H1 (cell line): ENCODE results near the gene FGGY. TPM values are rescaled to one million over a fixed set of nuclear protein-coding genes. Genes with fewer than 3 reads are reported as not detected.

Experiments
- CTCF ChIA-PET: fragments of 300-600 bp; sonication (Branson Sonifier 250); formaldehyde crosslinking; loops from one replicate; lab custom pipeline; 2021; ENCODE audit not compliant: partially characterized antibody; lab: Charles Lee
- POLR2A ChIA-PET: fragments of 300-600 bp; sonication (Branson Sonifier 250); formaldehyde crosslinking; loops from one replicate; lab custom pipeline; 2021; ENCODE audit warnings: inconsistent platforms; ENCODE audit not compliant: partially characterized antibody; lab: Charles Lee
- DNase-seq, 2 experiments: peaks; one replicate each; pipeline versions ENCODE4 v3.0.0 to v3.0.0-alpha.2; 2010 to 2022; ENCODE audit warnings: low spot score in 2 of 2, low read depth in 1 of 2, mixed read lengths in 1 of 2
- FAIRE-seq: peaks from 2 replicates; lab custom pipeline; 2011; peaks lifted over from hg19 to GRCh38; lab: Jason Lieb, UNC
- H2AFZ ChIP-seq: 2 replicates; pipeline ENCODE4 v1.8.1; 2012; ENCODE audit warnings: low read length, inconsistent platforms
- H2AK5ac ChIP-seq: 2 replicates; pipeline ENCODE4 v1.6.1; 2013; ENCODE audit warnings: low read depth, low read length
- H2BK120ac ChIP-seq: replicated peaks from 2 replicates; pipeline ENCODE3; 2013; ENCODE audit warnings: low read depth, low read length, inconsistent platforms
- H2BK12ac ChIP-seq: 2 replicates; pipeline ENCODE4 v1.6.1; 2013; ENCODE audit warnings: low read depth, low read length
- H2BK15ac ChIP-seq: 2 replicates; pipeline ENCODE4 v1.6.1; 2013; ENCODE audit warnings: low read length
- H2BK20ac ChIP-seq: 2 replicates; pipeline ENCODE4 v1.6.1; 2013; ENCODE audit warnings: low read length
- H2BK5ac ChIP-seq: 2 replicates; pipeline ENCODE4 v1.6.1; 2013; ENCODE audit warnings: low read depth, low read length
- H3K14ac ChIP-seq: 2 replicates; pipeline ENCODE4 v1.6.1; 2013; ENCODE audit warnings: inconsistent platforms; ENCODE audit not compliant: insufficient read length
- H3K18ac ChIP-seq: 2 replicates; pipeline ENCODE4 v1.6.1; 2013; ENCODE audit warnings: low read length; ENCODE audit errors: extremely low read depth
- H3K23ac ChIP-seq: 2 replicates; pipeline ENCODE4 v1.6.1; 2013; ENCODE audit warnings: inconsistent platforms; ENCODE audit not compliant: insufficient read length
- H3K23me2 ChIP-seq: 2 replicates; pipeline ENCODE4 v1.6.1; 2013; ENCODE audit warnings: low read depth, low read length
- H3K27ac ChIP-seq: 2 replicates; pipeline ENCODE4 v1.6.1; 2011; ENCODE audit warnings: low read depth, low read length, inconsistent platforms
- H3K27me3 ChIP-seq, 4 experiments: replicated peaks in 1 of 4; 1 replicate in 1 of 4; 2 replicates in 3 of 4; pipeline versions ENCODE4 v1.6.1 to v1.8.1; 2011 to 2013; ENCODE audit warnings: low read length in 3 of 4, mild to moderate bottlenecking in 3 of 4, inconsistent platforms in 2 of 4, mixed read lengths in 2 of 4, moderate library complexity in 1 of 4; ENCODE audit not compliant: control insufficient read depth in 3 of 4, insufficient read depth in 3 of 4; ENCODE audit errors: extremely low read depth in 1 of 4
- H3K36me3 ChIP-seq, 4 experiments: 2 replicates each; pipeline versions ENCODE4 v1.6.1 to v1.8.1; 2011 to 2013; ENCODE audit warnings: mild to moderate bottlenecking in 4 of 4, low read length in 3 of 4, moderate library complexity in 2 of 4, control low read depth in 1 of 4, inconsistent platforms in 1 of 4; ENCODE audit not compliant: insufficient read depth in 4 of 4, control insufficient read depth in 2 of 4
- H3K4ac ChIP-seq: replicated peaks from 2 replicates; pipeline ENCODE3; 2013; ENCODE audit warnings: low read length, low read depth, mixed read lengths, inconsistent platforms; ENCODE audit not compliant: insufficient read length
- H3K4me1 ChIP-seq, 4 experiments: replicated peaks in 1 of 4; 1 replicate in 1 of 4; 2 replicates in 3 of 4; pipeline versions ENCODE4 v1.6.1 to v1.8.1; 2011 to 2013; ENCODE audit warnings: low read length in 3 of 4, inconsistent platforms in 2 of 4, mixed read lengths in 1 of 4; ENCODE audit not compliant: insufficient read depth in 4 of 4, control insufficient read depth in 3 of 4
- H3K4me2 ChIP-seq, 2 experiments: 2 replicates each; pipeline versions ENCODE4 v1.6.1 to v1.8.1; 2011 to 2013; ENCODE audit warnings: low read depth in 2 of 2, low read length in 2 of 2, control low read depth in 1 of 2, inconsistent platforms in 1 of 2, mild to moderate bottlenecking in 1 of 2; ENCODE audit not compliant: insufficient read depth in 1 of 2
- H3K4me3 ChIP-seq, 4 experiments: fragments of 200-600, 300-600 bp in 1 of 4; sonication (generic), shearing (Covaris generic), sonication (Bioruptor Twin) in 1 of 4; 2 replicates each; pipeline versions ENCODE4 v1.5.1 to v1.8.1; 2011 to 2016; ENCODE audit warnings: low read length in 4 of 4, low read depth in 3 of 4, control low read depth in 2 of 4, inconsistent platforms in 2 of 4, mild to moderate bottlenecking in 2 of 4, mixed read lengths in 1 of 4, moderate library complexity in 1 of 4; ENCODE audit not compliant: insufficient read depth in 2 of 4; ENCODE audit errors: extremely low read depth in 1 of 4
- H3K56ac ChIP-seq: replicated peaks from 2 replicates; pipeline ENCODE3; 2013; ENCODE audit warnings: low read depth, mild to moderate bottlenecking, mixed read lengths, low read length, inconsistent platforms; ENCODE audit not compliant: insufficient read length
- H3K79me1 ChIP-seq: 2 replicates; pipeline ENCODE4 v1.6.1; 2013; ENCODE audit warnings: low read depth, low read length, control low read depth
- H3K79me2 ChIP-seq, 2 experiments: 2 replicates each; pipeline versions ENCODE4 v1.6.1 to v1.8.1; 2012 to 2013; ENCODE audit warnings: low read length in 2 of 2, mild to moderate bottlenecking in 2 of 2, inconsistent platforms in 1 of 2; ENCODE audit not compliant: insufficient read depth in 2 of 2, control insufficient read depth in 1 of 2
- H3K9ac ChIP-seq, 4 experiments: replicated peaks in 1 of 4; 1 replicate in 1 of 4; 2 replicates in 3 of 4; pipeline versions ENCODE4 v1.6.1 to v1.8.1; 2011 to 2013; ENCODE audit warnings: low read depth in 3 of 4, low read length in 3 of 4, control low read depth in 2 of 4, mild to moderate bottlenecking in 2 of 4, moderate library complexity in 2 of 4, inconsistent platforms in 1 of 4; ENCODE audit errors: extremely low read depth in 1 of 4
- H3K9me3 ChIP-seq, 2 experiments: 2 replicates each; pipeline versions ENCODE4 v1.6.1 to v1.8.1; 2012 to 2013; ENCODE audit warnings: mild to moderate bottlenecking in 2 of 2, moderate library complexity in 2 of 2, control low read depth in 1 of 2, inconsistent platforms in 1 of 2, low read depth in 1 of 2, low read length in 1 of 2, mixed read lengths in 1 of 2; ENCODE audit not compliant: insufficient read depth in 2 of 2
- H4K20me1 ChIP-seq, 2 experiments: replicated peaks in 1 of 2; 2 replicates each; pipeline versions ENCODE3 to v1.8.1; 2011 to 2013; ENCODE audit warnings: inconsistent platforms in 2 of 2, low read length in 2 of 2, mild to moderate bottlenecking in 1 of 2; ENCODE audit not compliant: insufficient read depth in 2 of 2, control insufficient read depth in 1 of 2
- H4K5ac ChIP-seq: 2 replicates; pipeline ENCODE4 v1.6.1; 2013; ENCODE audit warnings: low read length, low read depth, mixed read lengths, inconsistent platforms; ENCODE audit not compliant: insufficient read length
- H4K8ac ChIP-seq: 2 replicates; pipeline ENCODE4 v1.8.0; 2013; ENCODE audit warnings: mild to moderate bottlenecking, moderate library complexity, low read length, inconsistent platforms; ENCODE audit not compliant: insufficient read depth; ENCODE audit errors: extremely low read depth
- H4K91ac ChIP-seq: replicated peaks from 2 replicates; pipeline ENCODE3; 2013; ENCODE audit warnings: low read length, mixed read lengths, inconsistent platforms; ENCODE audit not compliant: insufficient read length
- CREB1 ChIP-seq: IDR thresholded peaks from 2 replicates; pipeline ENCODE4 v1.6.1; 2012; ENCODE audit warnings: inconsistent platforms
- CTBP2 ChIP-seq: IDR thresholded peaks from 2 replicates; pipeline ENCODE4 v1.7.0; 2011; ENCODE audit warnings: borderline replicate concordance, mild to moderate bottlenecking, moderate library complexity, mixed read lengths, low read length; ENCODE audit not compliant: insufficient read depth, insufficient read length
- EP300 ChIP-seq, 2 experiments: IDR thresholded peaks; 1 replicate in 1 of 2; 2 replicates in 1 of 2; pipeline ENCODE4 v1.6.1; 2011 to 2012; ENCODE audit warnings: low read depth in 2 of 2, low read length in 2 of 2, mild to moderate bottlenecking in 2 of 2, borderline replicate concordance in 1 of 2, inconsistent platforms in 1 of 2, moderate library complexity in 1 of 2
- FOSL1 ChIP-seq: IDR thresholded peaks from 2 replicates; pipeline ENCODE4 v1.6.1; 2011; ENCODE audit warnings: mild to moderate bottlenecking, low read depth, low read length, moderate library complexity; ENCODE audit not compliant: insufficient read depth
- KDM1A ChIP-seq: fragments of 200-600, 300-600 bp; sonication (generic); IDR thresholded peaks from 2 replicates; pipeline ENCODE4 v1.7.1; 2016; ENCODE audit warnings: mild to moderate bottlenecking, low read length, borderline replicate concordance
- MAFK ChIP-seq: IDR thresholded peaks from 2 replicates; pipeline ENCODE4 v1.6.1; 2012; ENCODE audit warnings: low read depth, mild to moderate bottlenecking, improper control_type of control experiment, low read length
- NANOG ChIP-seq: IDR thresholded peaks from 2 replicates; pipeline ENCODE4 v1.6.1; 2011; ENCODE audit warnings: low read length, low read depth, mild to moderate bottlenecking, inconsistent platforms; ENCODE audit not compliant: insufficient read depth, poor library complexity, severe bottlenecking
- RAD21 ChIP-seq, 2 experiments: IDR thresholded peaks in 1 of 2; conservative IDR thresholded peaks in 1 of 2; 2 replicates each; pipeline ENCODE4 v1.6.1; 2011; ENCODE audit warnings: low read depth in 2 of 2, low read length in 2 of 2, improper control_type of control experiment in 1 of 2, inconsistent platforms in 1 of 2, mild to moderate bottlenecking in 1 of 2, moderate library complexity in 1 of 2
- RNF2 ChIP-seq: fragments of 200-900, 300-1000 bp; sonication (generic); IDR thresholded peaks from 2 replicates; pipeline ENCODE4 v1.7.1; 2016; ENCODE audit warnings: borderline replicate concordance, low read depth, mild to moderate bottlenecking, antibody characterized with exemption, low read length; ENCODE audit not compliant: poor library complexity, severe bottlenecking; ENCODE audit errors: missing control alignments
- USF2 ChIP-seq: IDR thresholded peaks from 2 replicates; pipeline ENCODE4 v1.6.1; 2011; ENCODE audit warnings: low read length, improper control_type of control experiment
- WGBS, 2 experiments: shearing (Covaris generic) in 1 of 2; methylation state at CpG; one replicate each; pipeline versions ENCODE4 v1.1.6 to v1.1.7; 2013 to 2015; ENCODE audit warnings: low lambda C conversion rate in 2 of 2, mixed read lengths in 2 of 2, inconsistent platforms in 1 of 2, low coverage in 1 of 2, missing lambda C conversion rate in 1 of 2; ENCODE audit not compliant: insufficient replicate concordance in 2 of 2, insufficient coverage in 1 of 2, insufficient read length in 1 of 2; ENCODE audit errors: extremely low coverage in 1 of 2, missing lambda C conversion rate in 1 of 2; 5-methylcytosine and 5-hydroxymethylcytosine counted together
- polyA plus RNA-seq, 7 experiments: library from polyadenylated mRNA; depleted of rRNA in 3 of 7; stranded (reverse) in 5 of 7; unstranded in 2 of 7; fragments of >200 nt in 5 of 7; fragments of 200-250 nt in 2 of 7; gene quantifications; 1 replicate in 5 of 7; 2 replicates in 1 of 7; 4 replicates in 1 of 7; pipeline versions ENCODE4 v1.2.1 to v1.2.3, GENCODE V29; 2011 to 2013; ENCODE audit warnings: missing spikeins in 2 of 7, mixed read lengths in 2 of 7
- total RNA-seq: library from RNA; stranded (reverse); fragmentation: NEBNext Ultra II Directional; extraction: Animal tissue kit (Norgen Biotek cat#: 25700); gene quantifications from 2 replicates; pipeline ENCODE4 v1.2.1, GENCODE V29; 2021
- TF ChIP-seq, protein P1 (sequence below): IDR thresholded peaks from 2 replicates; pipeline ENCODE4 v1.6.1; 2012; ENCODE audit warnings: inconsistent platforms

Gene FGGY
- total and polyA plus RNA-seq, 2 of the 8 experiments (the other 6 are each of a cell fraction or from before 2014, with no cell fraction given) = 10.3 to 12.5 TPM

DNA sequence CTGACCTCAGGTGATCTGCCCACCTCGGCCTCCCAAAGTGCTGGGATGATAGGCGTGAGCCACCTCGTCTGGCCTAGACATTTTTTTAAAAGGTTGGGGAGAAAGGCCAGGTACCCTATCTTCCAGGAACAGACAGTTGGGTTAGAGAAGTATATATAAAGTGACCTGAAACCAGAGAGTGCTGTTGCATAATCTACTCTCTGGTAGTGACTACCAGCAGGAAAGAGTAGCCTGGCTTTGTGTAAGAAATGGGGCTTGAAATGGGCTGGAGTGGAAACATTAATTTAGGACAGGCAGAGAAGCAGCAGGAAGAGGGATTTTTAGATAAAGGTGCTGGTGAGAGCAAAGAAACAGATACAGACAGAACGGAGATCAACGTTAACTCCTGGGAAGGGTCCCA, 392.1 kb downstream of the FGGY start:
- POLR2A ChIA-PET = no interaction called here
- WGBS, 2 experiments = 79% methylated on average over 5 of the region's 5 CpGs; no CpG with 5 or more reads in 1 of the 2 experiments
- Histone ChIP-seq H3K4me1 (peaks cover 0 to 6% (median 1%) of the 10 kb centered on the region in 4 experiments; a peak in 2 of 7 replicates), H2BK120ac (no peak overlapping the region), H3K79me2 (no peaks in the 10 kb centered on the region), H3K4me2 (no peak overlapping the region), H4K8ac (no peak overlapping the region), H3K36me3 (no peaks in the 10 kb centered on the region), H2BK20ac (no peak overlapping the region), H3K18ac (no peak overlapping the region), H4K5ac (no peak overlapping the region), H3K79me1 (no peaks in the 10 kb centered on the region), H3K4ac (no peak overlapping the region), H3K9me3 (no peaks in the 10 kb centered on the region), H4K91ac (no peak overlapping the region), H3K27me3 (no peaks in the 10 kb centered on the region; a peak in 1 of 7 replicates), H3K23ac (no peak overlapping the region), H3K27ac (no peak overlapping the region), H2AFZ (no peak overlapping the region), H4K20me1 (no peaks in the 10 kb centered on the region), H3K4me3 (no peak overlapping the region), H2BK15ac (no peak overlapping the region), H3K56ac (no peak overlapping the region), H3K23me2 (no peaks in the 10 kb centered on the region; the same call in 1 of the 2 replicates), H3K14ac (no peak overlapping the region), H2BK5ac (no peak overlapping the region), H2BK12ac (no peak overlapping the region), H3K9ac (no peak overlapping the region), H2AK5ac (no peak overlapping the region)
- no peak for DNase-seq
- CTCF ChIA-PET = interaction anchor here (1.0 to 2.2 kb wide), 3 partner anchors 10 to 24 kb away, joined by 3 to 12 read pairs (median 4); no protein-coding TSS in a partner anchor
- no peak for FAIRE-seq
- TF ChIP-seq FOSL1 (no peak), EP300 (IDR thresholded peaks at IDR 0.05; ENCODE audit: borderline replicate concordance in 1 of 2, low read depth in 2 of 2, low read length in 2 of 2) (no peak), RNF2 (no peak), CREB1 (no peak), KDM1A (no peak), MAFK (no peak), NANOG (no peak), RAD21 (IDR thresholded peaks at IDR 0.05 in 1 of 2, conservative IDR thresholded peaks at IDR 0.05 in 1 of 2; ENCODE audit: low read depth in 2 of 2, low read length in 2 of 2) (no peak), CTBP2 (no peak), USF2 (no peak)
- TF ChIP-seq, protein P1, sequence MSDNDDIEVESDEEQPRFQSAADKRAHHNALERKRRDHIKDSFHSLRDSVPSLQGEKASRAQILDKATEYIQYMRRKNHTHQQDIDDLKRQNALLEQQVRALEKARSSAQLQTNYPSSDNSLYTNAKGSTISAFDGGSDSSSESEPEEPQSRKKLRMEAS = no peak
